Hematopoietic multipotent progenitor cell treated with erythropoietin and hydrocortisone succinate and interleukin-3 and kit ligand, for 15 days (in vitro differentiated cells): ENCODE results near the gene KLHL18.
"Not testable (repeated sequence)": the region's sequence is repeated elsewhere in the genome, so short reads cannot be mapped to it uniquely, and the experiment has no call there.

Experiments used
- DNase-seq: peaks from one replicate; pipeline ENCODE4 v3.0.0-alpha.2; 2015; ENCODE audit warnings: low spot score

The KLHL18 gene

DNA sequence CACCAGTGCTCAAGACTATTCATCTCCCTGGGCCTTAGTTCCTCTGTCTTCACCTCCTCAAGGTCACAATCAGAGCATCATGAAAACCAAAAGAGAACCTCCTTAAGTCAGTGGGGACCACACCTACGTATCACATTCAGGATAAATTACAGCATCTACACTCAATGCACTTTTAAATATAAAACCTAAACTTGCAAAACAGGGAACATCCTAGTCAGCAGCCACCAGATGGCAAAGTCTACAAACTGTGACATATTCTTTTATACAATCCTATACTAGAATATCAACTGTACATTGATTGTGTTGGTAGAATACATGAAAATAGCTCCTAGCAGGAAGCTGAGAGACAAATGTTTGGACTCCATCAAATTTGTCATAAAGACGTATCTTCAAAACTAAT lies 8.1 kb upstream of the KLHL18 start:
- DNase-seq: no peak

DNA sequence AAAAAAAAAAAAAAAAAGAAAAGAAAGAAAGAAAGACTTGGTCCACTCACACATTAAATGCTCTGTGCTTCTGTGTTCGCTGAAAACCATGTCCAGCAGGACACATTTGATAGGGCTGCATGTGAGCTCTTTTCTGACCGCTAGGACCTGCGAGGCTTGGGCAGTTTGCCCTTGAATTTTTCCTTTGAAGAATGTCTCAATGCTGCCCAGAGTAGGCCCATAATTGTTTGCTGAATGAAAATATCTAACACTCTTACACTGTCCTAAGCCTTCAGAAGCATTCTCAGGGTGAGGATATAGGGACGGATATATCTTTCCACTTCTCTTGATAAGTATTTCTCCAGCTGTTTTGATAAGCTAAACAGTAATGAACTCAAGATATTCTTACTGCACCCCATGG lies 6.2 kb upstream of the KLHL18 start:
- no peak for DNase-seq

DNA sequence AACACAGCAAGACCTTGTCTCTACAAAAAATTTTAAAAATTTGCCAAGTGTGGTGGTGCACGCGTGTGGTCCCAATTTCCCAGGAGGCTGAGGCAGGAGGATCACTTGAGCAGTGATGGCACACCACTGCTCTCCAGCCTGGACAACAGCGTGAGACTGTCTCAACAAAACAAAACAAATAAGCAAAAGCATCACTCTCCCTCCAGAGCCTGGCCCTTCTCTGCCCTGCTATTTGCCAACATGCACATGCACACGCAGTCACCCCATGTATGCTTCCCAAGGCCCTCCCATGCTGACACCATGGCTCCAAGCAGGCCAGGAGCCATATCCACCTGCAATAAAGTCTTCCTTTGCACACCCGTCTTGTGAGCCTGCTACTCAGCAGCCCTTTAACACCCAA lies 2.2 kb upstream of the KLHL18 start:
- no peak for DNase-seq

DNA sequence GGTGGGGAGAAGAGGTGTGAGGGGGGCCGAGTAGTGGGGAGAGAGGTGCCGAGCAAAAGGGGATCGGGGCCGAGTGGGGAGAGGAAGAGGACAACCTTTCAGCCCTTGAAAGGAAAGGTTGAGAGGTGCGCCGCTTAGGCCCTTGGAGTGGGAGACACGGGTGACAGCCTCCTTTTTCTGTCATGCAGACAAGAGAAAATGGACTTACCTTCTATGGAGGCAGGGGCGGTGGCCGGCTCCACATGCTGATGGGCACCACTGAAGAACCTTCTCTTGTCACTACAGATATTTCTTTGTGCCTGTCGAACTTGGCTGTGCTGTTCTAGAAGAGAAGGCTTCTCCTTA lies 421 bp downstream of the KLHL18 start:
- DNase-seq: peak; percentile 38

DNA sequence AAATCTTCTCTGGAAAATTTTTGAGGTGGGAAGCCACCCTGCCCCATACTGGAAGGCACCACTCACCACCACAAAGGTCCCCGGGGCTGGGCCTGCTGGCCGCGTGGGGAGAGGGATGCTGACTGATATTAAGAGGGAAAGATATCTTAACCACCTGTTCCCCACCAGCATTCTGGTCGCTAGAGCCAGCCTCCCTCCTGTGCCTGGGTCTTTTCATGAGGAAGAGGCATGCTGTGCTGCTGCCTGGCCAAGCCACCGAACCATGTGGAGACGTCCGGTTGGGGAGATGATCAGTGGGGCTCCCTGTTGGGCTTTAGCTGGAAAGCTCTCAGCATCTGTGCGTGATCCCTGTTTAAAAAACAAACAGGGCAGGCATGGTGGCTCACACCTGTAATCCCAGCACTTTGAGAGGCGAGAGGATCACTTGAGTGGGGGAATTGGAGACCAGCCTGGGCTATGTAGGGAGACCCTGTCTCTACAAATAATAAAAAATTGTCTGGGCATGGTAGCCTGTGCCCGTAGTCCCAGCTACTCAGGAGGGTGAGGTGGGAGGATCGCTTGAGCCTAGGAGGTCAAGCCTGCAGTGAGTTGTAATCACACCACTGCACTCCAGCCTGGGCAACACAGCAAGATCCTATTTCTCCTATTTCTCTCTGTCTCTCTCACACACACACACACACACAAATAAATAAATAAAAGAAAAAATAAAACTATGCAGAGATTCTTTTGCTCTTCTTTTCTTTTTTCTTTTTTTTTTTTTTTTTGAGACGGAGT lies 1.0 kb downstream of the KLHL18 start:
- no peak for DNase-seq

DNA sequence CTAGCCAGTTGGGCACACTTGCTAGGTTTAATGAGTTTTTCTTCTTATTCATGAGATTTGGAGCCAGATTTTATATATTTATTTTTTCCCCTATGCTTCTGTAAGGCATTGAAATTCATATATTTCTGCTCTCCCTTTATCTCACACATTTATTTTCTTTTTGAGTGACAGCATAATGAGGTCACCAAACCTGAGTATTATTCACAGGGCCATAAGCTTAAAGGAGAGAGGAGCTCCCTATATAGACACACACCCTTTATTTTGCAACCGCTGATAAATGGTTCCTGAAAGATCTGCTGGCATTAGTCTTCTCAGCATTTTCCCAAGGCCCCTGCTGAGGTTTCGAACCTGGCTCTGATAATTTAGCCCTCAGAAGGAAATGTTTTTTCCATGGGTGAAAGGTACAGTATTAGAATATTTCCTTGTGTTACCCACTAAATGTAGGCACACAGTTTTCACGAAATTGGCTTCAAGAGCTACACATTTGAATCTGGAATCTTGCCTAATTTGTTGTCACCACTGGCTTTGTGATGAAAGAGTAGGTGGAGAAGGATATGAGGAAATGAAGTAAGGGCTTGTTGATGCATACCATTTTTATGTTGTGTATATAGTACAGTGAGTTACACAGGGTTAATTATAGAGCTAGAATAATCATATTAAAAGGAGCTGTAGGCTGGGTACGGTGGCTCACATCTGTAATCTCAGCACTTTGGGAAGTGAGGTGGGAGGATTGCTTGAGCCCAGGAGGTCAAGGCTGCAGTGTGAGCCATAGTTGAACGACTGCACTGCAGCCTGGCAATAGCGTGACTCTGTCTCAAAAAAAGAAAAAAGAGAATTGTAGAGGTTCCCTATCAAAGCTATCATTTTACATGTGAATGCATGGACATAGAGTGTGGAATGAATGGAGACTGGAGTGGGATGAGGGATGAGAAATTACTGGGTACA lies 6.5 kb downstream of the KLHL18 start:
- DNase-seq: no peak

DNA sequence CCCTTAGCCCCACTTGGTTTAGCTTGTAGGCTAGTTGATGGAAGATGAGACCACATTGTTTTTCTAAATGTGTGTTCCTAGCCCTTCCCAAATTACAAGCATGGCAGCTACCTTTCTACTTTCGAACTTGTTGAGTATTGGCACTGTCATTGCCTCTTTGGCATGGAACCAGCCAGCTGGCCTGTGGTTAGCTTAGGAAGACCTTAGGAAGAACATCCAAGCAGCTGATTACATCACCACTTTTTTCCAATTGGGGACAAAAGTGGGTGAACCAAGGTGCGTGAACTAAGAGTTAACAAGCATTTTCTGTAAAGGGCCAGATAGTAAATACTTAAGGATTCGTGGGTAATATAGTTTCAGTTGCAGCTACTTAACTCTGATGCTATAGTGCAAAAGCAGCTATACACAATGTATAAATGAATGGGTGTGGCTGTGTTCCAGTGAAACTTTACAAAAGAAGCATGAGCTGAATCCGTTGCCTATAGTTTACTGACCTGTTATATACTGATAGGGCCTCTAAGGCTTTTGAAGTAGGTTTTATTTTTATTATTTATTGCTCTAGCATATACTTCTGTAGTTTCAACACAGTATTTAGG lies 8.5 kb downstream of the KLHL18 start:
- peak; percentile 35 for DNase-seq

DNA sequence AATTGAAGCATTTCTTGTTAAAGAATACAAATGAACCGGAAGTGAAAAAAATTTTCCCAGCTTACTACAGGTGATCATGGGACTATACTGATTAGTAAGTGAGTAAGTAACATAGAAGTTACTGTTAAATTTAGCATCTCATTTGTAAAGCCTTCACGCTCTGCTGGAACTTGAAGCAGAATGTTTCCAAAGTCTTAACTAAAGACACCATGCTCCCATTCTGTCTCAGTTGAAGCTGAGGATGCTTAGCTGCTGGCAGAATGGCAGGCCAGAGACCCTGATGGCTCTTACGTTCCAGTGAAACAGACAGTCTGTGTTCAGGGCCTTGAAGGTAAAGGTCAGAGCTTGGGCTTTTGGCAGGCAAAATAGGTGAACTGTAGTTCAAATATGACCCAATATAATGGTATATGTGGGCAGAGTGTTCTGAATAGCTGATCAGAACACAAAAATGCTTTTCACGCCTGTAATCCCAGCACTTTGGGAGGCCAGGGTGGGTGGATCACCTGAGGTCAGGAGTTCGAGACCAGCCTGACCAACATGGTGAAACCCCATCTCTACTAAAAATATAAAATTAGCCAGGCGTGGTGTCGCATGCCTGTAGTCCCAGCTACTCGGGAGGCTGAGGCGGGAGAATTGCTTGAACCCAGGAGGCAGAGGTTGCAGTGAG lies 9.1 kb downstream of the KLHL18 start:
- not testable (repeated sequence) for DNase-seq

DNA sequence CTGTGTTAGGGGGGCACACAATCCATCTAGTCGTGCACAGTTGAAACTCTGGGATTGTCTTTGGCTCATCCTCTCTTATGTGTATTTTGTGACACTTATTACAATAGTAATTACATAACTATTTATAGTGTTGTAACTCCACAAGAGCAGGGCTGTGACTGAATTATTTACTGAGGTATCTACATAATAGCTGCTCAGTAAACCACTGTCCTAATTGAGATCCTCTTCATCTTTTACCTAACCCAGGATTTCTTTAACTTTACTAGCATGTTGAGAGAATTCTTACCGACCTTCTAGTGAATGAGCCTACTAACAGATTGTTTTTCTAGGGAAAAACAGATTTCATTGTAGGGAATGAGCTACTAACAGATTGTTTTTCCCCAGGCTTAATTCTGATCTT lies 11.1 kb downstream of the KLHL18 start:
- no peak for DNase-seq

DNA sequence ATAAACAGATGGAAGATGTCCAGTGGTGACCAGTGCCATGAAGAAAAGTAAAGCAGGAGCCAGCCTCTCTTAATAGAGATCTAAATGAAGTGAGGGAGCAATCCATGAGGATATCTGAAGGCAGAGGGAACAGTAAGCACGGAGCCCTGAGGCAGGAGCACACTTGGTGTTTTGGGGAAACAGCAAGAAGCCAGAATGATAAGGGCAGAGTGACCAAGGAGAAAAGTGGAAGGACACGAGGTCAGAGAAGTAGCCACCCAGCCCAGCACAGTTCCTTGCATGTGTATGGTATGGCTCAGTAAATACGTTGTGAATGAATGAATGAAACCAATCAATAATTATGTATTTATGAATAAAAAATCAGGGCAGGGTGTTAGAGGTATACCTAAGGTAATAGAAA lies 11.6 kb downstream of the KLHL18 start:
- DNase-seq: no peak

DNA sequence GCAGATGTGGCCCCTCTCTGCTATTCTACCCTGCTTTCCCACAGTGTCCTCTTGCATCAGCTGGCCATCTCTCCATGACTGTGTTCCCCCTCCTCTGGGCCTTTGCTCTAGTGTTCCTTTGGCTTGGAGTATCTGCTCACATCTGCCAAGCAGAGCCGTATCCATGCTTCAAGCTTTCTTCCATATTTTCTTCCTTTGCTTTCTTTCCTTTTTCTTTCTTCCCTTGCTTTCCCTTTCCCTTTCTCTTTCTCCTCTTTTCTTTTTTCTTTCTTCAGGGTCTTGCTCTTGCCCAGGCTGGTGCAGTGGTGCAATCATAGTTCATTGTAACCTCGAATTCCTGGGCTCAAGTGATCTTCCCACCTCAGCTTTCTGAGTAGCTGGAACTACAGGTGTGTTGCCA lies 12.6 kb downstream of the KLHL18 start:
- no peak for DNase-seq

DNA sequence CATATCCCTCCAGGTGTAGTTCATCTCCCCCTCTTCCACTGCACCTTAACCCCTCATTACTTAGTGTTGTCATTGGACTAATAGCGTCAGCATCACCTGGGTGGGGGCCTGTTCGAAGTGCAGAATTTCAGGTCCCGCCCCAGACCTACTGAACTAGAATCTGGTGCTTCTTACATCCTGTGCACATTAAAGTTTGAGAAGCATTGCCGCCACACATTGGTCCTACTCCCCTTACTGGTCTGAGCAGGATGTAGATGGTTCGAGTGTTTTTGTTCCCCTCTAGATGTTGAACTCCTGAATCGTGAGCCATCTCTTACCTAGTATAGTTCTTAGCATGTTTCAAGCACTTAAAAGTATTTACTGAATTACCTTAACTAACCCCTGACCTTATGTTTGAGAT lies 13.2 kb downstream of the KLHL18 start:
- DNase-seq: no peak

DNA sequence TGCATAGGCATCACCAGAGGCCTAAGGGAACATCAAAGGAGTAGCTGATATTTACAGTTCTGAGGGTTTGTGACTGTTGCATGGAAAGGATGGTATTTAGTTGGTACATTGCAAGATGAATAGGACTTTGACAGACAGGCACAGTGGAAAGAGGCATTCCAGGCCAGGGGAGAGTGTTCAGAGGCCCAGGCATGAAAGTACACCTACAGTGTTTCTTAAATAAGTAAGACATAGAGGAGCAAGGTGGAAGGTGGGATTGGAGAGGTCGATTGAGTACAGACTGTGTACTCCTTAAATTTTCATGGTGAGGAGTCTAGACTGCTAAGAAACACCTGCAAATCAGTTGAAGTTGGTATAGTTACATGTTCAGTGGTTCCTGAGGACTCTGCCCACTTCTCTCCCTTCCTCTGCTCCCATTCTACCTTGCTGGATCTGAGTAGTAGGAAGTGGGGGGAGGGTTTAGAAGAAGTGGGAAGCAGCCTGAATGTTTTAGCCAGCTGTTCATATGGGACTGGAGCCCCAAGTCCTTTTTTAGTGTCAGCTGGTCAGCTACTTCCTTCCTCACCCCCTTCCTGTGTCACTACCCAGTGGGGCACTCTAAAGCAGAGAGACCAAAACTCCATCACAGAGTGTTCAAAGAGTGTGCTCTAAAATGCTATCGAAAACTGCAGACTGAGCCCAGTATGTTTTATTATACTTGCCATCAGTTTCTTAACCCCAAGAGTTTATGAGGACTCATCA lies 14.0 kb downstream of the KLHL18 start:
- no peak for DNase-seq

DNA sequence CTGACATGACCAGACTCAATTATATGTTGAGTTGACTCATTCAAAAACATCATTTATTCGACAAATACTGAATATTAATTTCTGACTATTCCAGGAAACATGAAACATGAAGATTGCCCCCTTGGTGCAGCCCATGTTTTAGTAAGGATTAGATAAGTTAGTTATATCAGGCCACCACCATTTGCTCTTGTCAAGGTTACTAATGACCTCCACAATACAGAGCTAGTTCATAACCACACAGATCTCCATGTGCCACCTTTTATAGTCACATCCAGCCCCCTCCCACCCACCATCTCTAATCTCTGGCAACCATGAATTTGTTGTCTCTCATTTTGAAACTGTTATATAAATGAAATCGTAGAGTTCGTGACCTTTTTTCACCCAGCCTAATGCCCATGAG lies 15.7 kb downstream of the KLHL18 start:
- peak; percentile 80 for DNase-seq

DNA sequence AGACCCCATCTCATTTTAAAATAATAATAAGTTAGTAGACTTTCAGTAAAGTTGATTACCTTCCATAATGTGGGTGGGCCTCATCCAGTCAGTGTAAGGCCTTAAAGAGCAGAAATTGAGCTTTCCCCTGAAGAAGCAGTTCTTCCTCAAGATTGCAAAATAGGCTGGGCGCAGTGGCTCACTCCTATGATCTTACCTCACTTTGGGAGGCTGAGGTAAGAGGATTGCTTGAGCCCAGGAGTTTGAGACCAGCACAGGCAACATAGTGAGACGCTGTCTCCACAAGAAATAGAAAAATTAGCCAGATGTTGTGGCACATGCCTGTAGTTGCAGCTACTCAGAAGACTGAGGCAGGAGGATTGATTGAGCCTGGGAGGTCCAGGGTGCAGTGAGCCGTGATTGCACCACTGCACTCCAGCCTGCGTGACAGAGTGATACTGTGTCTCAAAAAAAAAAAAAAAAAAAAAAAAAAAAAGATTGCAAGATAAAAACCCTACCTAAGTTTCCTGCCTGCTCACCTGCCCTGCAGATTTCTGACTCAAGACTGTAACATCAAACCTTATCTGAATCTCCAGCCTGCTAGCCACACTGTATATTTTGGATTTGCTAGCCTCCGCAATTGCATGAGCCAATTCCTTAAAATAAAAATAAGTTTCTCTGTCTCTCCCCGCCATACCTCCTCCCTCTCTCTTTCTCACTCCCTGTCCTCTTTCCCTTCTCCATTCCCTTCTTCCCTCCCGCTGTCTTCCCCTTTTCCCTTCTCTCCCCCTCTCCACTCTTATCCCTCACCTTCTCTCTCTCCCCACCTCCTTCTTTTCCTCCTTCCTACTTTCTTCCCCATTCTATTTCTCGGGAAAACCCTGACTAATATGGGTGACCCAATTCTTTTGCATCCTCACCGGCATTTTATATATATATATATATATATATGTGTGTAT lies 16.9 kb downstream of the KLHL18 start:
- no peak for DNase-seq

DNA sequence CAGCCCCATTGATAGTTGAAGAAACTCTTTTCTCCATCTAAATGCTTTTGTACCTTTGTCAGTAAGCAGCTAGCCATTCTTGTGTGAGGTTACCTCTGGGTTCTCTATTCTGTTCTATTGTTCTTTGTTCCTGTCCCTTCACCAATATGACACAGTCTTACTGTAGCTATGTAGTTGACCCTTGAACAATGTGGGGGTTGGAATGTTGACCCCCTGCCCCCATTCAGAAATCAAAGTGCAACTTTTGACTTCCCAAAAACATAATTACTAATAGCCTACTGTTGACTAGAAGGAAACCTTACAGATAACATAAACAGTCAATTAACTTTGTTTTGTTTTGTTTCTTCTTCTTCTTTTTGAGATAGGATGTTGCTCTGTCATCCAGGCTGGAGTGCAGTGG lies 18.7 kb downstream of the KLHL18 start:
- DNase-seq: no peak

DNA sequence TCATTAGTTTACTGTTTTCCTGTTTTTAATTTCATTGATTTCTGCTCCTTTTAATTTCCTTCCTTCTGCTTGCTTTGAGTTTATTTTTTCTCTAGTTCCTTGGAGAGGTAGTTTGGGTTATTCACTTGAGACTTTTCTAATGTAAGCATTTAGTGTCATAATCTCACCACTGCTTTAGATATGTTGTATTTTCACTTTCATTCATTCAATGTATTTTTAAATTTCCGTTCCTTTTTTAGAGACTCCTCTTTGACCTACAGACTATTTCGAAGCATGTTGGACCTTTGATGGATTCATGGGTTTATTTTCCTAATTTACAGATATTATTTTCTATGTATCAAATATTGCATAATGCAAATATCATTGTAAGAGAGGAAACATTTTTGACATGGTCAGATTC lies 23.3 kb downstream of the KLHL18 start:
- DNase-seq: no peak

DNA sequence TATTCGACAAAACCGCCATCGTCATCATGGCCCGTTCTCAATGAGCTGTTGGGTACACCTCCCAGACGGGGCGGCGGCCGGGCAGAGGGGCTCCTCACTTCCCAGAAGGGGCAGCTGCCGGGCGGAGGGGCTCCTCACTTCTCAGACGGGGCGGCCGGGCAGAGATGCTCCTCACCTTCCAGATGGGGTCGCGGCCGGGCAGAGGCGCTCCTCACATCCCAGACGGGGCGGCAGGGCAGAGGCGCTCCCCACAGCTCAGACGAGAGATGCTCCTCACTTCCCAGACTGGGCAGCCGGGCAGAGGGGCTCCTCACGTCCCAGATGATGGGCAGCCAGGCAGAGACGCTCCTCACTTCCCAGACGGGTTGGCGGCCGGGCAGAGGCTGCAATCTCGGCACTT lies 26.5 kb downstream of the KLHL18 start:
- DNase-seq: not testable (repeated sequence)

DNA sequence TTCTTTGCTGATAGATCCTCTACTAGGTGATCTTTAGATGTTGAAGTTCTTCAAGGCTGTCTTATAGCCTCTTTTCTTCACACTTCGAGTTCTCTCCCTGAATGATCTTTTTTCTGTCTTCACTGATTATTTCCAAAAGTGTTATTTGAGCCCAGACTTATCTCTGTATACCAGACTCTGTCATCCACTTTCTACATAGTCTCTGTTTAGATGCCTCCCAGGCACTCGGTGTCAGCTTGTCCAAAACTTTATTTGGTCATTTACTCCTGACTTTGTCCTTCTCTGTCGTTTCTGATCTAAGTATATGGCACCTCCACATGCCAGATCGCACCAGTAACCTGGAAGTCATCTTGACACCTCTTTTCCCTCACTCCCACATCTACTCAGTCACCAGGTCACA lies 27.6 kb downstream of the KLHL18 start:
- peak; percentile 65 for DNase-seq

DNA sequence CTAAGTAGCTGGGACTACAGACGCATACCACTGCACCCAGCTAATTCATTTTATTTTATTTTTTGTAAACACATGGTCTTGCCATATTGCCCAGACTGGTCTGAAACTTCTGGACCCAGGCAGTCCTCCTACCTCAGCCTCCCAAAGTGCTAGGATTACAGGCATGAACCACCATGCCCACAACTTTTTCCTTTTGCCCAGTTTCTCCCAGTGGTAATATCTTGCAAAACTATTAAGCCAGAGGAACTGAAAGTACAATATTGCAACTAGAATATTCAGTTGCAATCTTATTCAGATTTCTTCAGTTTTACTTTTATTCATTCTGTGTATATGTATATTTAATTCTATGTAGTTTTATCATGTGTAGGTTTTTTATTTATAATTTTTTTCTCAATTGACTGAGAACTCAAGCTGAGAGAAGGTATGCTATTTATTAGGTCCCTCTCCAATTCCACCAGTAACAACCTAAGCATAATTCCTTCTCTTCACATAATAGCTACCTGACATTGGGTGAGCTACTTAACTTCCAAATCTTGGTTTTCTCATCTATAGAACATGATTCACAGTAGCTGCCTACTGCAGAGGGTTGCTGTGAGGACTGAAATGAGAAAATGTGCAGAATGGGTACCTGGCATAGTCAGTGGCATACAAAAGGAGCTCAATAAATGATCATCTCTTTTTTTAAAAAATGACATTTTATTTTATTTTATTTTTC lies 30.8 kb downstream of the KLHL18 start:
- DNase-seq: no peak
